MCF 10A (cell line): Measurements from ENCODE around the gene MRPS12. TPM values are rescaled to one million over a fixed set of nuclear protein-coding genes. Genes with fewer than 3 reads are reported as not detected.

Source experiments
- BruUV-seq: library from RNA; stranded (reverse); fragments of 400-500 nt; replicated peaks from 2 replicates; lab custom pipeline; 2021; lab: Mats Ljungman, UMichigan
- CTCF ChIA-PET: fragments of 300-600 bp; sonication (Branson Sonifier 250); formaldehyde crosslinking; extraction: SDS; loops from one replicate; lab custom pipeline; 2021; ENCODE audit warnings: antibody characterized with exemption, inconsistent platforms; lab: Yijun Ruan, JAX
- POLR2A ChIA-PET: fragments of 300-600, 350-650 bp; sonication (Branson Sonifier 250); formaldehyde crosslinking; extraction: SDS; loops from one replicate; lab custom pipeline; 2020; ENCODE audit warnings: antibody characterized with exemption, inconsistent platforms; lab: Yijun Ruan, JAX
- DNase-seq: peaks from one replicate; pipeline ENCODE4 v3.0.0-alpha.2; 2018; ENCODE audit not compliant: unreplicated experiment
- H3K27ac Mint-ChIP-seq: one replicate; pipeline ENCODE4 v1.8.0; 2022; ENCODE audit warnings: mild to moderate bottlenecking, low read depth, mixed read lengths; ENCODE audit not compliant: unreplicated experiment
- H3K27me3 Mint-ChIP-seq: one replicate; pipeline ENCODE4 v1.8.0; 2022; ENCODE audit warnings: mixed read lengths; ENCODE audit not compliant: insufficient read depth, unreplicated experiment
- H3K36me3 Mint-ChIP-seq: one replicate; pipeline ENCODE4 v1.8.0; 2022; ENCODE audit warnings: mild to moderate bottlenecking, moderate library complexity, mixed read lengths; ENCODE audit not compliant: insufficient read depth, unreplicated experiment
- H3K4me1 Mint-ChIP-seq: one replicate; pipeline ENCODE4 v1.8.0; 2022; ENCODE audit warnings: mixed read lengths; ENCODE audit not compliant: insufficient read depth, unreplicated experiment
- H3K4me3 Mint-ChIP-seq: one replicate; pipeline ENCODE4 v1.8.0; 2022; ENCODE audit warnings: mild to moderate bottlenecking, moderate library complexity, mixed read lengths; ENCODE audit not compliant: unreplicated experiment
- H3K9me3 Mint-ChIP-seq: one replicate; pipeline ENCODE4 v1.8.0; 2022; ENCODE audit warnings: mixed read lengths; ENCODE audit not compliant: unreplicated experiment
- intact Hi-C: fragments of 100-400 bp; cut with micrococcal nuclease; formaldehyde crosslinking; loops from 2 replicates; pipeline ENCODE4 v1.14.1; 2022
- total RNA-seq: library from RNA; stranded (reverse); gene quantifications from 2 replicates; pipeline ENCODE4 v1.2.3, GENCODE V29; 2022
- TF ChIP-seq, protein P1 (sequence below): fragments of 200-600 bp; IDR thresholded peaks from one replicate; pipeline ENCODE4 v1.8.0; 2022; ENCODE audit warnings: antibody characterized with exemption, mild to moderate bottlenecking; ENCODE audit not compliant: unreplicated experiment

Gene MRPS12
- total RNA-seq, 1 experiment from 2014 or later: 53.3 TPM

DNA sequence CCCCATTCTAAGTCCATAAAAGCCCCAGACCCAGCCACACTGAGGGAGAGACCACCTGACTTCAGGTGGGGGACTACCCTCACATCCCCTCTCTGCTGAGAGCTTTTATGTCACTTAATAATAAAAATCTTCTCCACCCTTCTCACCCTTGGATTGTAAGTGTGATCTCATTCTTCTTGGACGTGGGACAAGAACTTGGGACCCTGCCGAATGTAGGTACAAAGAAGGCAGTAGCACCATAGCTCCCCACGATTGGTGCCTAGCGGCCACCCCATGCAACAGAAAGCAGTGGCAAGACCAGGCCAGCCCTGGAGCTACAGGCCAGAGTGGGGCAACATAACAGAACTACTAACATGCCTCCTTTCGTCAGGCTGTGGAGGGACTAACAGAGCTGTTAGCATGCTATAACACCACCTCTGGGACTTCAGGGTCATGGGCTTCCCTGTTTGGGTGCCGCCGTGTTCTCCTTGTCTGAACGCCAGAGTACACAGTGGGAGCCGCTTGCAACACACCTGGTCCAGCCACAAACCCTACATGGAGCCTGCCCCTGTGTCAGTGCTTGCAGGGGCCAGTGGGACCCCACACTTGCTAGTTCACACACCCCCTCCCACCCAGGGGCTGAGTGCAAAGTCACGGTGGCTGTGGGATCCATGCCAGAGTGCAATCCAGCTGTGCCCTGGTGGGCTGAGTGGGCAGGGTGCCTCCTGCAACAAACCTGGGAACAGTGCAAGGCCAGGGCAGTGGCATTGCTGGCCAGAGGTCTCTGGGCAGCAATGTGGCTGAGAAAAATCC is 50.0 kb downstream of the MRPS12 start:
- Mint-ChIP-seq H3K27ac (no peak overlapping the region), H3K4me1 (no peaks in the 10 kb centered on the region), H3K36me3 (no peaks in the 10 kb centered on the region), H3K9me3 (no peaks in the 10 kb centered on the region), H3K4me3 (no peak overlapping the region), H3K27me3 (no peaks in the 10 kb centered on the region)
- intact Hi-C loops: no loop called here
- ChIA-PET CTCF (no interaction called here), POLR2A (no interaction called here)
- no TSS peak for BruUV-seq
- TF ChIP-seq, protein P1, sequence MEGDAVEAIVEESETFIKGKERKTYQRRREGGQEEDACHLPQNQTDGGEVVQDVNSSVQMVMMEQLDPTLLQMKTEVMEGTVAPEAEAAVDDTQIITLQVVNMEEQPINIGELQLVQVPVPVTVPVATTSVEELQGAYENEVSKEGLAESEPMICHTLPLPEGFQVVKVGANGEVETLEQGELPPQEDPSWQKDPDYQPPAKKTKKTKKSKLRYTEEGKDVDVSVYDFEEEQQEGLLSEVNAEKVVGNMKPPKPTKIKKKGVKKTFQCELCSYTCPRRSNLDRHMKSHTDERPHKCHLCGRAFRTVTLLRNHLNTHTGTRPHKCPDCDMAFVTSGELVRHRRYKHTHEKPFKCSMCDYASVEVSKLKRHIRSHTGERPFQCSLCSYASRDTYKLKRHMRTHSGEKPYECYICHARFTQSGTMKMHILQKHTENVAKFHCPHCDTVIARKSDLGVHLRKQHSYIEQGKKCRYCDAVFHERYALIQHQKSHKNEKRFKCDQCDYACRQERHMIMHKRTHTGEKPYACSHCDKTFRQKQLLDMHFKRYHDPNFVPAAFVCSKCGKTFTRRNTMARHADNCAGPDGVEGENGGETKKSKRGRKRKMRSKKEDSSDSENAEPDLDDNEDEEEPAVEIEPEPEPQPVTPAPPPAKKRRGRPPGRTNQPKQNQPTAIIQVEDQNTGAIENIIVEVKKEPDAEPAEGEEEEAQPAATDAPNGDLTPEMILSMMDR: no peak
- no peak for DNase-seq

Other genes with a start within 250 kb of the MRPS12 start
- not detected in 2 replicates for gene CAPN12, start 186.5 kb upstream of the MRPS12 start, total RNA-seq
- 1.1 TPM in 1 of 2 replicates, not detected in the other for gene LGALS7, start 157.4 kb upstream of the MRPS12 start, total RNA-seq
- 2.5 and 2.6 TPM in 2 replicates for gene LGALS7B, start 141.7 kb upstream of the MRPS12 start, total RNA-seq
- gene LGALS4, start 118.0 kb upstream of the MRPS12 start, total RNA-seq: 0.61 TPM in 1 of 2 replicates, not detected in the other
- gene ECH1, start 99.2 kb upstream of the MRPS12 start, total RNA-seq: 109 and 130 TPM in 2 replicates
- 288 and 421 TPM in 2 replicates for gene HNRNPL, start 81.0 kb upstream of the MRPS12 start, total RNA-seq
- 3.7 and 4.7 TPM in 2 replicates for gene RINL, start 52.7 kb upstream of the MRPS12 start, total RNA-seq
- 35.5 and 37.4 TPM in 2 replicates for gene SIRT2, start 31.3 kb upstream of the MRPS12 start, total RNA-seq
- 45.1 and 45.4 TPM in 2 replicates for gene NFKBIB, start 31.0 kb upstream of the MRPS12 start, total RNA-seq
- gene CCER2, start 18.8 kb upstream of the MRPS12 start, total RNA-seq: 0.39 TPM in 1 of 2 replicates, not detected in the other
- gene SARS2, start 181 bp upstream of the MRPS12 start, total RNA-seq: 9.3 and 23.6 TPM in 2 replicates
- 5.2 and 5.8 TPM in 2 replicates for gene FBXO17, start 44.8 kb downstream of the MRPS12 start, total RNA-seq
- gene FBXO27, start 101.6 kb downstream of the MRPS12 start, total RNA-seq: 0.28 TPM in 1 of 2 replicates, not detected in the other
- not detected in 2 replicates for gene ACP7, start 153.4 kb downstream of the MRPS12 start, total RNA-seq
- gene PAK4, start 194.8 kb downstream of the MRPS12 start, total RNA-seq: 28.4 and 29.5 TPM in 2 replicates